ENCODE results near the gene SMYD3.

Gene SMYD3

DNA sequence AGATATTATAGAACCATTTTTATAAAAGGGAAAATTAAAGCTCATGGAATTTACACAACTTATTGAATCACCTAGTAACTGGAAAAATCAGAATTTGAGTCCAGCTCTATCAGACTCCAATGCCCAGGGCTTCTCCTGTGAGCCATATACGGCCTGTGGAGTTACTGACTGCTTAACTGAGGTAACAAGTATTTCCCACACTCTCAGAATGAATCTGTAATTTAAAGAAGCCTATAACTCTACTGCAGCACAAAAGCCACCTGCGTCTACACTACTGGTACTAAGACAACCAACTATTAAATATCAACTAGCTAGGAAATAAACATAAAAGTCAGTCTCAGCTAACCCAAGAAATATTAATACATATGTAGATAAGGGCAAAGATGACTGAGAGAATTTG, 29.4 kb downstream of the SMYD3 start:
- no peak for TF ChIP-seq TAF1 (IDR thresholded peaks at IDR 0.05; ENCODE audit: borderline replicate concordance, insufficient read depth, low read length)
- no peak for TF ChIP-seq FOXP2 (optimal IDR thresholded peaks at IDR 0.05; ENCODE audit: borderline replicate concordance, extremely low read depth, extremely low read length, insufficient read depth)
- TF ChIP-seq POLR2AphosphoS5 (IDR thresholded peaks at IDR 0.05; ENCODE audit: low read depth, low read length), result no peak
- no peak for TF ChIP-seq SIN3A (IDR thresholded peaks at IDR 0.05; ENCODE audit: borderline replicate concordance, insufficient read depth, low read length)
- TF ChIP-seq, protein P1, sequence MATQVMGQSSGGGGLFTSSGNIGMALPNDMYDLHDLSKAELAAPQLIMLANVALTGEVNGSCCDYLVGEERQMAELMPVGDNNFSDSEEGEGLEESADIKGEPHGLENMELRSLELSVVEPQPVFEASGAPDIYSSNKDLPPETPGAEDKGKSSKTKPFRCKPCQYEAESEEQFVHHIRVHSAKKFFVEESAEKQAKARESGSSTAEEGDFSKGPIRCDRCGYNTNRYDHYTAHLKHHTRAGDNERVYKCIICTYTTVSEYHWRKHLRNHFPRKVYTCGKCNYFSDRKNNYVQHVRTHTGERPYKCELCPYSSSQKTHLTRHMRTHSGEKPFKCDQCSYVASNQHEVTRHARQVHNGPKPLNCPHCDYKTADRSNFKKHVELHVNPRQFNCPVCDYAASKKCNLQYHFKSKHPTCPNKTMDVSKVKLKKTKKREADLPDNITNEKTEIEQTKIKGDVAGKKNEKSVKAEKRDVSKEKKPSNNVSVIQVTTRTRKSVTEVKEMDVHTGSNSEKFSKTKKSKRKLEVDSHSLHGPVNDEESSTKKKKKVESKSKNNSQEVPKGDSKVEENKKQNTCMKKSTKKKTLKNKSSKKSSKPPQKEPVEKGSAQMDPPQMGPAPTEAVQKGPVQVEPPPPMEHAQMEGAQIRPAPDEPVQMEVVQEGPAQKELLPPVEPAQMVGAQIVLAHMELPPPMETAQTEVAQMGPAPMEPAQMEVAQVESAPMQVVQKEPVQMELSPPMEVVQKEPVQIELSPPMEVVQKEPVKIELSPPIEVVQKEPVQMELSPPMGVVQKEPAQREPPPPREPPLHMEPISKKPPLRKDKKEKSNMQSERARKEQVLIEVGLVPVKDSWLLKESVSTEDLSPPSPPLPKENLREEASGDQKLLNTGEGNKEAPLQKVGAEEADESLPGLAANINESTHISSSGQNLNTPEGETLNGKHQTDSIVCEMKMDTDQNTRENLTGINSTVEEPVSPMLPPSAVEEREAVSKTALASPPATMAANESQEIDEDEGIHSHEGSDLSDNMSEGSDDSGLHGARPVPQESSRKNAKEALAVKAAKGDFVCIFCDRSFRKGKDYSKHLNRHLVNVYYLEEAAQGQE (IDR thresholded peaks at IDR 0.05; ENCODE audit: insufficient read depth in 1 of 2, low read depth in 2 of 2, low read length in 2 of 2), result no peak

DNA sequence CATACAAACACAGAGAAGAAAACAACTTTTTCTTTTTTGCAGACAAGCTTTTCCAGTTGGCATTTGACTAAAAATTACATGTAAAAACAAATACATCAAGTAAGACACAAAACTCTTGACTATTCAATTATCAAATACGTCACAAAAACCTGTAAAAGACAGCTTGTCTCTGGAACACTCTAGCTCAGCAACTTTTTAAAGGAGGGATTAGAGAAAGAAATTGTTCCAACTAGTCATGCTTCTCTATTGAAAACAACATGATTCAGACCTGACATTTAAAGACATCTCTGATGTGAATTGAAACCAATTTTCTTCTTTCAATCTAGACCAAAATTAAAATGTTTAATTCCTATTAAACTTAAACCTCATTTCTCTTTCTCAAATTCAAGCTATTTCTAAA, 30.3 kb downstream of the SMYD3 start:
- no peak for TF ChIP-seq SIN3A (IDR thresholded peaks at IDR 0.05; ENCODE audit: borderline replicate concordance, insufficient read depth, low read length)
- TF ChIP-seq, protein P1 (IDR thresholded peaks at IDR 0.05; ENCODE audit: insufficient read depth in 1 of 2, low read depth in 2 of 2, low read length in 2 of 2), result no peak
- TF ChIP-seq FOXP2 (optimal IDR thresholded peaks at IDR 0.05; ENCODE audit: borderline replicate concordance, extremely low read depth, extremely low read length, insufficient read depth), result no peak
- TF ChIP-seq POLR2AphosphoS5 (IDR thresholded peaks at IDR 0.05; ENCODE audit: low read depth, low read length), result no peak
- TF ChIP-seq TAF1 (IDR thresholded peaks at IDR 0.05; ENCODE audit: borderline replicate concordance, insufficient read depth, low read length), result no peak

DNA sequence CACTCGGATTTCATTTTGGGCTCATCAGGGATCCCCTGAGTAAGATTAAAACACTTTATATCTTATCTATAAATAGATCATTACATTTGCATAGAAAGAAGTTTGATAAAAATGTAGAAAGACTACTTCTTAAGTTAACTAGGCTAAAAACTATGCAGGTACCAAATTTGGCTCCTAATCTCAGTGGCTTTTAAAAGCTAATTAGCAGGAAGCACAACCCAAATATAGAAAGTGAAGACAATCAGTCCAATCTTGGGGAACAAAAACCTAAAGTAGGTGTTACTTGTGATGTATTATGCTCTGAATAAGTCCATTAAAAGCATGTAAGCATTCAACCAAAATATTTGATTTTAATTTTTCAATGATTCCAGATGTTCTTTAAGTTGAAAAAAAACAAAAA, 35.4 kb downstream of the SMYD3 start:
- TF ChIP-seq SIN3A (IDR thresholded peaks at IDR 0.05; ENCODE audit: borderline replicate concordance, insufficient read depth, low read length), result no peak
- TF ChIP-seq TAF1 (IDR thresholded peaks at IDR 0.05; ENCODE audit: borderline replicate concordance, insufficient read depth, low read length), result no peak
- TF ChIP-seq, protein P1 (IDR thresholded peaks at IDR 0.05; ENCODE audit: insufficient read depth in 1 of 2, low read depth in 2 of 2, low read length in 2 of 2), result no peak
- no peak for TF ChIP-seq POLR2AphosphoS5 (IDR thresholded peaks at IDR 0.05; ENCODE audit: low read depth, low read length)
- TF ChIP-seq FOXP2 (optimal IDR thresholded peaks at IDR 0.05; ENCODE audit: borderline replicate concordance, extremely low read depth, extremely low read length, insufficient read depth), result no peak

DNA sequence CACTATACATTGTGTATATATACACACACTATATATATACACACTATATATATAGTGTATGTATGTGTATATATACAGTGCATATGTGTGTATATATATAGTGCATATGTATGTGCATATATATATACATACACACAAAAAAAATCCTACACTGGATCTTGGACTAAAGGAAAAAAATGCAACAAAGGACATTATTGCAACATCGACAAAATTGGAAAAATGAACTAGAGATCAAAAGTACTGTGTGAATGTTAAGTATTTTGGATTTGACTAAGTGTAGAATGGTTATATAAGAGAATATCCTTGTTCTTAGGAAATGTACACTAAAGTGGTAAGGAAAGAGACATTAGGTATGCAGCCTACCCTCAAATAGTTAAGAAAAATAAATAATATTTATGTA, 36.5 kb downstream of the SMYD3 start:
- TF ChIP-seq FOXP2 (optimal IDR thresholded peaks at IDR 0.05; ENCODE audit: borderline replicate concordance, extremely low read depth, extremely low read length, insufficient read depth), result no peak
- TF ChIP-seq SIN3A (IDR thresholded peaks at IDR 0.05; ENCODE audit: borderline replicate concordance, insufficient read depth, low read length), result no peak
- TF ChIP-seq TAF1 (IDR thresholded peaks at IDR 0.05; ENCODE audit: borderline replicate concordance, insufficient read depth, low read length), result no peak
- TF ChIP-seq, protein P1 (IDR thresholded peaks at IDR 0.05; ENCODE audit: insufficient read depth in 1 of 2, low read depth in 2 of 2, low read length in 2 of 2), result no peak
- no peak for TF ChIP-seq POLR2AphosphoS5 (IDR thresholded peaks at IDR 0.05; ENCODE audit: low read depth, low read length)

DNA sequence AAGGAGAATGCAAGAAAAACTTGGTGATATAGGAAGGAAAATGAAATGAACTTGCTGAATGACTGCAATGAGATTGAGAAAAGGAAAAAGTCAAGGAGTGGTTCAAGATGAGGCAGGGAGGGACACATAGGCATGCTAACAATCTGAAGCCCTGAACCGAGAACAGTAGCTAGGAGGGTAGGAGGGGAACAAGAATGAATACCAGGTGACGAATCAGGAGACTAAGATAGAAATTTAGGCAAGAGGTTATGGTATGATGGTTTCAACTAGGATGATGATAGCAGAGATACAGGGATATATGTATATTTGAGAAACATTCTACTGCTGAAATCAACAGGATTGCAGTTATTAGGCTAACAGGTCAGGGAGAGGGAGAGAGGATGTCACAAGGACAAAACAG, 44.1 kb downstream of the SMYD3 start:
- TF ChIP-seq FOXP2 (optimal IDR thresholded peaks at IDR 0.05; ENCODE audit: borderline replicate concordance, extremely low read depth, extremely low read length, insufficient read depth), result no peak
- TF ChIP-seq, protein P1 (IDR thresholded peaks at IDR 0.05; ENCODE audit: insufficient read depth in 1 of 2, low read depth in 2 of 2, low read length in 2 of 2), result no peak
- TF ChIP-seq SIN3A (IDR thresholded peaks at IDR 0.05; ENCODE audit: borderline replicate concordance, insufficient read depth, low read length), result no peak
- TF ChIP-seq POLR2AphosphoS5 (IDR thresholded peaks at IDR 0.05; ENCODE audit: low read depth, low read length), result no peak
- no peak for TF ChIP-seq TAF1 (IDR thresholded peaks at IDR 0.05; ENCODE audit: borderline replicate concordance, insufficient read depth, low read length)
